HG03135 (cell line): ENCODE data around the gene TMPRSS9.

Experiments used
- ATAC-seq: cut with Tn5 transposase; IDR thresholded peaks from one replicate; pipeline ENCODE4 v1.9.1; 2021; ENCODE audit warnings: mild to moderate bottlenecking, moderate library complexity; ENCODE audit not compliant: unreplicated experiment

Gene TMPRSS9

GRCh38 chr19:2432131-2432848, 72.2 kb downstream of the TMPRSS9 start:
- no peak for ATAC-seq

DNA sequence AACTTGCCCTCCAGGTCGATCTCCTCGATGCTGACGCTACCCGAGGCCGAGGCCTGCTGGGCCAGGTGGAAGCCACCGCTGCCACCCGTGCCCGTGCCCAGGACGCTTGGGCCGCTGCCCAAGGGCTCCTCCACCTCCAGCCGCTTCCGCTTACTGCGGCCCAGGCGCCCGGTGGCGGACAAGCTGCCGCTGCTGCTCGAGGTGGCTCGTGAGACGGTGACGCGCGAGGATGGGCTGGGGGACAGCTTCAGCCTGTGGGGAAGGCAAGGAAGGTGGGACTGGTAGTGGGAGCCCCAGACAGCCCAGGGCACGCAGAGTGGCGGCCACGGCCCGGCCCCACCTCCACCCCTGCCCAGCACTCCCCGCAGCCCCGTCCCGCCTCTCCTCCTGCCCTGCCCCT, 73.8 kb downstream of the TMPRSS9 start:
- ATAC-seq = no peak

DNA sequence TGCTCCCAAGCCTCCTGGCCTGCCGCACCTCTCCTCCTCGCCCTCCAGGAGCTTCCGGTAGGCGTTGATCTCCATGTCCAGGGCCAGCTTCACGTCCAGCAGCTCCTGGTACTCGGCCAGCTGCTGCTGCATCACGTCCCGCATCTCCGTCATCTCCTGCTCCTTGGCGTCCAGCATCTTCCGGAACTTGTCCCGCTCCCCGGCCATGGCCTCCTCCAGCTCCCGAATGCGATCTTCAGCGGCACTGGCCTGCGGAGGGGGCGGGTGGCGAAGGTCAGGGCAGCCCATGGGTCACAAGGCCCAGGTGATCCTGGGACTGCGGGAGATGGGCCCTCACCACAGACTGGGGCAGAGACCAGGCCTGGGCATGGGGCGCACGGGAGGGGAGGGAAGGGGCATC, 74.2 kb downstream of the TMPRSS9 start:
- no peak for ATAC-seq

GRCh38 chr19:2434721-2435265, 74.7 kb downstream of the TMPRSS9 start:
- no peak for ATAC-seq

DNA sequence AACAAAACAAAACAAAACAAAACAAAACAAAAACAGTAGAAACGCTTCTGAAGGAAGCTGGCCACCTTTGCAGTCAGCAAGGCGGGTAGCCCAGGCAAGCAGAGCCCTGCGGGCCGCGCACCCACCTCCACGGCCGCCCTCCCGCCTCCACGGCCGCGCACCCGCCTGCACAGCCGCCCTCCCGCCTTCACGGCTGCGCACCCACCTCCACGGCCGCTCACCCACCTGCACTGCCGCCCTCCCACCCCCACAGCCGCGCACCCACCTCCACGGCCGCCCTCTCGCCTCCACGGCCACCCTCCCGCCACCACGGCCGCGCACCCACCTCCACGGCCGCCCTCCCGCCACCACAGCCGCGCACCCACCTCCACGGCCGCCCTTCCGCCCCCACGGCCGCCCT, 76.3 kb downstream of the TMPRSS9 start:
- ATAC-seq = no peak

DNA sequence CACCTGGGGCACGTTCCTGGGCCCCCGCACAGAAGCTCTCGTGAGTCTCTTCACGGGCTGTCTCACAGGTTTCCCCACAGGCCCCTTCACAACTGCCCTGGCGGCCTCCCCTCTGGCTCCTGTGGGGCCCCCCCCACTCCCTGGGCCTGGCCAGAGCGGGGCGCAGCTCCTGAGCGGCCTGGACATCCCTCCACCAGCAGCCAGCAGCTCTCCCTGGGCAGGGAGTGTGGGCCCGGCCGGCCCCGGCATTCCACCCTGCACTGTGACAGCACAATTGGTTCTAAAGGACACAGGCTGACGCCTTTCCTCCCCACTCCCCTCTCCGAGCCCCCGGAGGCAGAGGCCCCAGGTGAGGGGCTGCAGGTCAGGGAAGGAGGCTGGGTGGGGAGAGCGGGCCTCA, 76.9 kb downstream of the TMPRSS9 start:
- no peak for ATAC-seq

DNA sequence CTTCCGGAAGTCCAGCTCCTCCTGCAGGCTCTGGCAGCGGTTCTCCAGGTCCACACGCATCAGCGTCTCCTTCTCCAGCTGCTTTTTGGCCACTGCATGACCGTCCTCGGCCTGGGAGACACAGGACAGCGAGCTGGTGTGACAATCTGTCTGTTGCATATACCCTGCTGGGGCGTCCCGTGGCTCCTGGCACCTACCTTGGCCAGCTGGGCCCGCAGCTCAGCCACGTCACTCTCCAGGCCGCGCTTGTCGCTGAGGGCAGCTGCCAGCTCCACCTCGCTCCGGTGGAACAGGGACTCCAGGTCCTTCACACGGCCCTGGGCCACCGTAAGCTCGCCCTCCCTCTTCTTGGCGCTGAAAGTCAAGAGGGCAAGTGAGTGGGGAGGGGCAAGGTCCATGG, 78.1 kb downstream of the TMPRSS9 start:
- no peak for ATAC-seq

DNA sequence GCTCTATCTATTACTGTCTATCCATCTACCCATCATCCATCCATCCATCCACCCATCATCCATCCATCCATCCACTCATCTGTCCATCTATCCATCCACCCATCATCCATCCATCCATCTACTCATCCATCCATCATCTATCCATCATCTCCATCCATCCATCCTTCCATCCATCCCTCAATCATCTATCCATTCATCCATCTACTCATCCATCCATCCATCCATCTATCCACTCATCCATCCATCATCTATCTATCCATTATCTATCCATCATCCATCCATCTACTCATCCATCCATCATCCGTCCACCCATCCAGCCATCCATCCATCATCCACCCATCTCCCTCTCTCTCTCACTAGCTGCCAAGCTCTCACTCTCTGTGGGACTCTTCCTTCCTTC, 80.5 kb downstream of the TMPRSS9 start:
- ATAC-seq = no peak

DNA sequence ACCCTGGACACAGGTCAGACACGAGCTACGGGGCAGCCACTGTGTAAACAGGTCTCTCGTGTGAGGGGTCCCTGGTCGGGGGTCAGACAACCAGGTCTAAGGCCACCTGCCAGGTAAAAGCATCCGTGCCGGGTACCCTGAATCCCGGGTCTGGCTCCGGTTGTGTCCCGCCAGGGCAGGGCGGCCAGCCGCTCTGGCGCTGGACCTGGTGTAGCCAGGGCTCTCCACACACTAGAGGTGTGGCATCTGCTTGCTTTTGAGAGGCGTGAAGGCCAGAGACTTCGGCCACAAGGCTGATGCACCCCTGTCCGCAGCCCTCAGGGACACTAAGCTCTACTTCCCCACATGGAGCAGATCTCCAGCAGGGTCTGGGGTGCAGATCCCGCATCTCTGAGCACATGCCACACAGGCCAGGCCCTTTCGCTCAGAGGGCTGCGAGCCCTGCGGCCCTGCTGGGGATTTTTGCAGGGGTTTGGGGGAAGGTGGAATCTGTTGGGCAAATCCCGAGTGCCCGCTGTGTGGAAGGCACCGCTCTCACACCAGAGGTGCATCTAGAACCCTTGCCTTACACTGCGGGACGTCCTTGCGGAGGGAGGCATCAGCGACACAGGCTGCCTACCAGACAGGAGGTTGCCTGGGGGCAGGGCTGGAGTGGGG, 81.2 kb downstream of the TMPRSS9 start:
- ATAC-seq = no peak

DNA sequence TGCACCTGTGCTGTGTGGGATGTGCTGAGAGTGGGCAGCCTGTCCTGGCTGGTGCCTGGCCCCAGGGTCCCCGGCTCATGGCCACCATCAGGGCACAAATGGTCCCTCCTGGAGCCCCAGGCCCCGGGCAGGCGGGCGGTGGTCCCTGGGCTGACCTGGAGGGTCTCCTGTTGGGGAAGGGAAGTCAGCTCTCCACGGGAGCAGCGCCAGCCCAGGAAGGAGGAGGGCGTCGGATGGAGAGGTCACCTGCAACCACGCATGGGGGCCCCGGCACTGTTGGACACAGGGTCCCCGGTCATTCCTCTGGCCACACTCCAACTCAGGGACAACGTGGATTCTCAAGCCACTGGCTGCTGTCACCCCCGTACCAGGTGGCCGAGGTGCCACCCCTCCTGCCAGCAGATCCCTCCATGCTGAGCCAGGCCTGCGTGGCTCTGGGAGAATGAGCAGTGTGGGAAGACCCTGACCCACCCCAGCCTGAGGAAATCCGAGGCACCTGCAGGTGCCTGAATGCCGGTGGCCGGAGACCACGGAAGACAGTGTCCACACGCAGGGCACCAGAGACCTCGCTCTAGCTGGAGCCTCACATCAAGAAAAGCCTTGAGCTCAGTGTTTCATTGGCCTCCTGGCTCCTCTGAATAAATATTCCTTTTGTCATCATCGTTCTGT, 83.2 kb downstream of the TMPRSS9 start:
- ATAC-seq = no peak

- ATAC-seq = no peak
Measured at GRCh38 chr19:2443785-2444182, 83.7 kb downstream of the TMPRSS9 start.

- ATAC-seq = no peak
Measured at GRCh38 chr19:2444251-2445002, 84.4 kb downstream of the TMPRSS9 start.

DNA sequence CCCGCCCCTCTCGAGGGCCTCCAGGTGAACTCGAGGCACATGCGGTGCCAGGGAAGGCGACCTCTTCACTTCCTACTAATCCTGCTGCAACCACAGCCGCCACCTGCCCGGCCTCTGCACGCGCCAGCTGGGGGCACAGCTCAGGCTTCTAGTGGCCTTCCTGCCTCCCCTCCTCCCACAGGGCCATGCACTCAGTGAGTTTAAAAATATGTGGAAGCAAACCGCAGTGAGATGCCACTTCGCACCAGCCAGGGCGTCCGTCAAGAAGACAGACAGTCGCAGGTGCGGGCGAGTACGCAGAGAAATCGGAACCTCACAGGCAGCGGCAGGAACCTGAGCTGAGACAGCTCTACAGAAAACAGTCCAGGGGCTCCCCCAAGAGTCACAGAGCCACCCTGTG, 86.3 kb downstream of the TMPRSS9 start:
- ATAC-seq = no peak

DNA sequence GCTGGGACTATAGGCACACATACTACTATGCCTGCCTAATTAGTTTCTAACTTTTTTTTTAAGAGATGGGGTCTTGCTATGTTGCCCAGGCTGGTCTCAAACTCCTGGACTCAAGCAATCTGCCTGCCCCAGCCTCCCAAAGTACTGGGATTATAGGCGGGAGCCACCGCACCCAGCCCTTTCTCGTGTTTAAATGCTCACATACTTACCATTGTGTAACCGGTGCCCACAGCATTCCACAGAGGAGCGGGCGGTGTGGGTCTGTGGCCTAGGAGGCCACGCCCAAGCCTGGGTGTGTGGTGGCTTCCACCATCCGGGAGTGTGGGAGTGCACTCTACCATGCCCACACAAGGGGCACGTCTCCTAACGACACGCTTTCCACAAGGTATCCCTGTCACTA, 89.0 kb downstream of the TMPRSS9 start:
- no peak for ATAC-seq

DNA sequence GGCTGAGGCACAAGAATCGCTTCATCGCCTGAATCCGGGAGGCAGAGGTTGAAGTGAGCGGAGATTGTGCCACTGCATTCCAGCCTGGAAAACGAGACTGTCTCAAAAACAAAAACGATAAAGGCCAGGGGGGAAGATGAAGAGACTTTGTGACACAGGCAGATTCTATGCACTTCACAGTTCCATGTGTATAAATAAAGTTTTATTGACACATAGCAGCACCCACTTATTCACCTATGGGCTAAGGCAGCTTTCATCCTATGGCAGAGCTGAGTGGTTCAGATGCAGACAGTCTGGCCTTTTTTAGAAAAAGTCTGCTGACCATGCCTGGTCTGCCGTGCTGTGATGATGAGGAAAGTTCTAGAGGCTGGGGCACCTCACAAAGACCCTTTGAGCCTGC, 91.1 kb downstream of the TMPRSS9 start:
- no peak for ATAC-seq

DNA sequence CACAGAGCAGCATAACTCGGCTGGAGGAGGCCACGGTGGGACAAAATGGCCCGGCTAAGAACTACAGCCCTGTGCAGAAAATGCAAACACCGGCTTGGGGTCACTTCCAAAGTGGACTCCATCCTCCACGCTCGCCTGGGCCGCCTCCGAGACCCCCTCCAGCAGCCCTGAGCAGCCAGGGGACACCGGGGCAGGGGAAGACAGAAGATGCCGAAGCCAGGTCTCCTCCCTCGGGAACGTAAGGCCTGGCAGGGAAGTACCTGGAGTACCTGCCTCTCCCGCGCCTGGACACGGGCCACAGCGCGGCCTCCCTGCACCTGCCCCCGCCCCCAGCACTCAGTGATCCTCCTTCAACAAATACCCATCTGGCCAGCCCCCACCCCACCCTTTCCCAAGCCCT, 91.7 kb downstream of the TMPRSS9 start:
- no peak for ATAC-seq

- no peak for ATAC-seq
Measured at GRCh38 chr19:2453431-2454025, 93.5 kb downstream of the TMPRSS9 start.

DNA sequence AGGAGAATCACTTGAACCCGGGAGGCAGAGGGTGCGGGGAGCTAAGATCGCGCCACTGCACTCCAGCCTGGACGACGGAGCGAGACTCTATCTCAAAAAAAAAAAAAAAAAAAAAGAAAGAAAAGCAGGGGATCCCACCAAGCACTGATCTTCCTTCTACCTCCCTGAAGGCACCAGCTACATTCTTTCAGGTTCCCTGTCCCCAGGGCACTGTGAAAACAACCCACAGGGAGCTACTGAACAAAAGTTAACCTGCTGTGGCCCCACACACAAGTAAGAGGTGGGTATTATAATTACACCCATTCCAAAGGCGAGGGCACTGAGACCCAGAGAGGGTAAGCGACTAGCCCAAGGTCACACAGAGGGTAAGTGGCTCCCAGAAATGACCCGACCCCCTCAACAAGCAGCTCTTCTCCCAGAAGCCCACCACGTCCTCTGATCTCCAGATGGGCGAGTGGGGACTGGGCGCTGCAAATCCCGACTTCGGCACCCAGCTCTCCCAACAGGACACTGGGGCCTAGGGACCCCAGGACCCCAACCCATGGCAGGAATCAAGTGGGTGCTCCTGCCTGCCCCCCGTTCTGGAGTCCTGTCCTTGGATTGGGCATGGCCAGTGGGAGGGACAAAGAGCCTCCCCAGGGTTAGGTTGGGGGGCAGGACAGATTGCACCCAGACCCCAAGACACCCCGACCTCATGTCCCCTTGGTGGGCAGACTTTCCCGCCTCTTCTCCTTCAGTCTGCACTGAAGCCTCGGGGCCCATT, 94.3 kb downstream of the TMPRSS9 start:
- ATAC-seq = no peak

GRCh38 chr19:2454962-2455850, 95.1 kb downstream of the TMPRSS9 start:
- no peak for ATAC-seq
